Endodermal cell (in vitro differentiated cells): ENCODE measurements around the gene MAP3K20. TPM values are rescaled to one million over a fixed set of nuclear protein-coding genes. Genes with fewer than 3 reads are reported as not detected.
"Not testable (repeated sequence)": the region's sequence is repeated elsewhere in the genome, so short reads cannot be mapped to it uniquely, and the experiment has no call there.

Experiments
- DNase-seq: peaks from one replicate; pipeline ENCODE4 v3.0.0-alpha.2; 2017
- H3K27ac ChIP-seq: 2 replicates; pipeline ENCODE4 v1.5.1; 2013; ENCODE audit warnings: mild to moderate bottlenecking, low read depth, low read length, moderate library complexity
- H3K27me3 ChIP-seq: 2 replicates; pipeline ENCODE4 v1.6.1; 2013; ENCODE audit warnings: mild to moderate bottlenecking, low read length, moderate library complexity; ENCODE audit not compliant: insufficient read depth, control insufficient read depth, poor library complexity, severe bottlenecking
- H3K36me3 ChIP-seq: 2 replicates; pipeline ENCODE4 v1.7.0; 2013; ENCODE audit warnings: mild to moderate bottlenecking, low read length, moderate library complexity; ENCODE audit not compliant: control insufficient read depth, insufficient read depth
- H3K4me1 ChIP-seq: one replicate; pipeline ENCODE4 v1.7.0; 2013; ENCODE audit warnings: low read length; ENCODE audit not compliant: control insufficient read depth, insufficient read depth
- H3K4me3 ChIP-seq: 2 replicates; pipeline ENCODE4 v1.5.1; 2013; ENCODE audit warnings: mild to moderate bottlenecking, low read length, moderate library complexity
- H3K9ac ChIP-seq: 2 replicates; pipeline ENCODE4 v1.6.1; 2013; ENCODE audit warnings: mild to moderate bottlenecking, low read length, moderate library complexity; ENCODE audit not compliant: poor library complexity, severe bottlenecking; ENCODE audit errors: extremely low read depth
- H3K9me3 ChIP-seq: 2 replicates; pipeline ENCODE4 v1.6.1; 2013; ENCODE audit warnings: mild to moderate bottlenecking, low read length, moderate library complexity; ENCODE audit not compliant: control insufficient read depth
- H3K27ac Mint-ChIP-seq: 2 replicates; pipeline ENCODE4 v1.8.0; 2020; ENCODE audit warnings: mixed read lengths
- H3K27me3 Mint-ChIP-seq: 2 replicates; pipeline ENCODE4 v1.8.0; 2021; ENCODE audit warnings: mild to moderate bottlenecking, mixed read lengths; ENCODE audit not compliant: insufficient read depth
- H3K36me3 Mint-ChIP-seq: 2 replicates; pipeline ENCODE4 v1.8.0; 2020; ENCODE audit warnings: low read depth, mixed read lengths
- H3K4me1 Mint-ChIP-seq: 2 replicates; pipeline ENCODE4 v1.8.0; 2020; ENCODE audit warnings: mixed read lengths
- H3K4me3 Mint-ChIP-seq: 2 replicates; pipeline ENCODE4 v1.8.0; 2020; ENCODE audit warnings: mild to moderate bottlenecking, moderate library complexity, mixed read lengths
- H3K9me3 Mint-ChIP-seq: 2 replicates; pipeline ENCODE4 v1.8.0; 2020; ENCODE audit warnings: mild to moderate bottlenecking, mixed read lengths
- WGBS, 2 experiments: methylation state at CpG; one replicate each; pipeline versions ENCODE4 v1.1.5 to v1.1.7; 2013; ENCODE audit warnings: missing lambda C conversion rate in 2 of 2, mixed read lengths in 1 of 2; ENCODE audit not compliant: insufficient coverage in 1 of 2, insufficient read length in 1 of 2; 5-methylcytosine and 5-hydroxymethylcytosine counted together
- total RNA-seq, 2 donors: library from RNA; stranded (reverse); fragmentation: NEBNext Ultra II Directional in 1 of 2; extraction: Animal tissue kit (Norgen Biotek cat#: 25700) in 1 of 2; gene quantifications; 2 replicates in 1 of 2; 3 replicates in 1 of 2; pipeline ENCODE4 v1.2.1, GENCODE V29; 2021
- TF ChIP-seq, protein P1 (sequence below): fragments of 200-600 bp; sonication (generic); conservative IDR thresholded peaks from 2 replicates; pipeline ENCODE4 v1.5.0; 2021; ENCODE audit warnings: antibody characterized with exemption, mild to moderate bottlenecking

Gene MAP3K20
- total RNA-seq, 2 donors from 2014 or later = 29.4 to 29.9 TPM

DNA sequence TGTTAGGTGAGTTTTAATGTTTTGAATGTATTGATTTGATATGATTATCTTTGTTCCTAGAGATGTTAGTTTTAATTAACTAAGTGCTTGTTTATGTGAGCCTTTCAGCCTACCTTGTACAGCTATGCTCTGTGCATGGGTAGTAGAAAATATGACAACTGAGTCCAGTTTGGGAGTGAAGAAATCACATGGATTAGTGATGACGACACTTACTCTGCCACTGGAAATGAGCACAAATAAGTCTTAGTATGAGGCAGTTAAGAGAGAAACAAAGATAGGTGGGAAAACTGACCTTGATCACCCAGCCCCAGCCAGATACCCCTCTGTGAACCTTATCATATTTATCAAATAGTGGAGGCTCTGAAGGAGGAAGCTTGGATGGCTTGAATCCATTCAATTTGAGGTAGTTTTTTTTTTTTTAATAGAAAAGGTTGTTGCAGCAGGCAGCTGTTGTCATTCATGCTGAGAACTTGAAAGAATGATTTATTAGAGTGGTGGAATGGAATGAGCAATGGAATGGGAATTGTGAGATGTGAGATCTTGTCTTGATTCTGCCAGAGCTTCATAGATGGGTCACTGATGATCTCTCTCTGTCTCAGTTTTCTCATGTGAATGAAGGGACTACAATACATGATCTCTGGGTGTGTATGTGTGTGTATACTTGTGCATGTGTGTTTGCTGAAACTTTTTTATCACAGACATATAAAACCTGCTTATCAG lies 96.4 kb downstream of the MAP3K20 start:
- no peaks in the 10 kb centered on the region for H3K27me3 Mint-ChIP-seq
- H3K27ac Mint-ChIP-seq = no peak overlapping the region
- no peaks in the 10 kb centered on the region for H3K27me3 ChIP-seq
- peaks cover 3% of the 10 kb centered on the region for H3K4me1 ChIP-seq
- H3K9me3 ChIP-seq = no peaks in the 10 kb centered on the region
- TF ChIP-seq, protein P1, sequence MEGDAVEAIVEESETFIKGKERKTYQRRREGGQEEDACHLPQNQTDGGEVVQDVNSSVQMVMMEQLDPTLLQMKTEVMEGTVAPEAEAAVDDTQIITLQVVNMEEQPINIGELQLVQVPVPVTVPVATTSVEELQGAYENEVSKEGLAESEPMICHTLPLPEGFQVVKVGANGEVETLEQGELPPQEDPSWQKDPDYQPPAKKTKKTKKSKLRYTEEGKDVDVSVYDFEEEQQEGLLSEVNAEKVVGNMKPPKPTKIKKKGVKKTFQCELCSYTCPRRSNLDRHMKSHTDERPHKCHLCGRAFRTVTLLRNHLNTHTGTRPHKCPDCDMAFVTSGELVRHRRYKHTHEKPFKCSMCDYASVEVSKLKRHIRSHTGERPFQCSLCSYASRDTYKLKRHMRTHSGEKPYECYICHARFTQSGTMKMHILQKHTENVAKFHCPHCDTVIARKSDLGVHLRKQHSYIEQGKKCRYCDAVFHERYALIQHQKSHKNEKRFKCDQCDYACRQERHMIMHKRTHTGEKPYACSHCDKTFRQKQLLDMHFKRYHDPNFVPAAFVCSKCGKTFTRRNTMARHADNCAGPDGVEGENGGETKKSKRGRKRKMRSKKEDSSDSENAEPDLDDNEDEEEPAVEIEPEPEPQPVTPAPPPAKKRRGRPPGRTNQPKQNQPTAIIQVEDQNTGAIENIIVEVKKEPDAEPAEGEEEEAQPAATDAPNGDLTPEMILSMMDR = no peak
- H3K36me3 ChIP-seq = no peaks in the 10 kb centered on the region
- peaks cover 24% of the 10 kb centered on the region for H3K4me1 Mint-ChIP-seq
- H3K36me3 Mint-ChIP-seq = peaks cover 7% of the 10 kb centered on the region
- no peak for DNase-seq
- peak overlapping the region; percentile 57 for H3K4me3 ChIP-seq
- 86 to 91% methylated on average over 1 of the region's 1 CpG for WGBS, 2 experiments
- H3K27ac ChIP-seq = no peak overlapping the region
- H3K9ac ChIP-seq = no peak overlapping the region
- no peak overlapping the region for H3K4me3 Mint-ChIP-seq
- peaks cover 7% of the 10 kb centered on the region for H3K9me3 Mint-ChIP-seq

DNA sequence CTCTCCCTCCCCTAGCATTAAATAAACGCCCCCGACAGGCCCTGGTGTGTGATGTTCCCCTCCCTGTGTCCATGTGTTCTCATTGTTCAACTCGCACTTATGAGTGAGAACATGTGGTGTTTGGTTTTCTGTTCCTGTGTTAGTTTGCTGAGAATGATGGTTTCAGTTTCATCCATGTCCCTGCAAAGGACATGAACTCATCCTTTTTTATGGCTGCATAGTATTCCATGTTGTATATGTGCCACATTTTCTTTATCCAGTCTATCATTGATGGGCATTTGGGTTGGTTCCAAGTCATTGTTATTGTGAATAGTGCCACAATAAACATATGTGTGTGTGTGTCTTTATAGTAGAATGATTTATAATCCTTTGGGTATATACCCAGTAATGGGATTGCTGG lies 98.7 kb downstream of the MAP3K20 start:
- peaks cover 21% of the 10 kb centered on the region for H3K4me1 Mint-ChIP-seq
- not testable (repeated sequence) for H3K4me1 ChIP-seq, H3K4me3 Mint-ChIP-seq, H3K9ac ChIP-seq, H3K4me3 ChIP-seq, H3K27me3 ChIP-seq, H3K27ac Mint-ChIP-seq, H3K9me3 Mint-ChIP-seq, H3K36me3 Mint-ChIP-seq, H3K27me3 Mint-ChIP-seq, H3K36me3 ChIP-seq, H3K27ac ChIP-seq, H3K9me3 ChIP-seq, DNase-seq
- WGBS, 2 experiments = 88% methylated on average over 2 of the region's 3 CpGs; no CpG with 5 or more reads in 1 of the 2 experiments

DNA sequence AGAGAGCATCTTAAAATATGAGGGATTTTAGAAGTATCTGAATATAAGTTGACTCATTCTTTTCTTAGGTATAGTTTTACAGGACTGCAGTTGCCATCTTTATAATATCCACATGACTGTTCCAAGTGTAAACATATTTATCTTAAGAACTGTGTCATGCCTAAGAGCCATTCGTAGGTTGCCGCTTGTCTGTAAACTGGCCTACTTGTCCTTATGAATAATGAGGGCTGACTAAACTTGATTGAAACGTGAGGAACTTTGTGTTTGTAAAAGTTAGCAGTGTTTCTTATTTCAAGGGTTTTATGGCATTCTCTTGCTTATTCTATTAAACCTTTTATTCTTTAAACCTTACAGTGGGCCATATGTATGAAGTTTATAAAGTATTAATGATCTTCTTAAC lies 99.6 kb downstream of the MAP3K20 start:
- peaks cover 21% of the 10 kb centered on the region for H3K4me1 Mint-ChIP-seq
- Histone ChIP-seq H3K27me3 (no peaks in the 10 kb centered on the region), H3K4me3 (no peak overlapping the region), H3K36me3 (no peaks in the 10 kb centered on the region), H3K27ac (no peak overlapping the region), H3K9me3 (no peaks in the 10 kb centered on the region), H3K9ac (no peak overlapping the region), H3K4me1 (no peaks in the 10 kb centered on the region)
- TF ChIP-seq, protein P1 = no peak
- no peak for DNase-seq
- peaks cover 9% of the 10 kb centered on the region for H3K36me3 Mint-ChIP-seq
- H3K27ac Mint-ChIP-seq = no peak overlapping the region
- H3K27me3 Mint-ChIP-seq = no peaks in the 10 kb centered on the region
- H3K9me3 Mint-ChIP-seq = peaks cover 7% of the 10 kb centered on the region
- 94% methylated on average over 3 of the region's 3 CpGs; no CpG with 5 or more reads in 1 of the 2 experiments for WGBS, 2 experiments
- no peak overlapping the region for H3K4me3 Mint-ChIP-seq
